GM19099 (cell line): ENCODE data around the gene CTBS.

Experiments
- POLR2A ChIP-seq: IDR thresholded peaks from 3 replicates; pipeline ENCODE4 v1.6.1; 2011; ENCODE audit warnings: low read depth; ENCODE audit not compliant: insufficient read length; ENCODE audit errors: extremely low read depth

Gene CTBS

GRCh38 chr1:84598846-84599741 lies 24.9 kb upstream of the CTBS start:
- TF ChIP-seq POLR2A = no peak

GRCh38 chr1:84598418-84598817 lies 24.2 kb upstream of the CTBS start:
- TF ChIP-seq POLR2A = no peak

GRCh38 chr1:84597011-84597410 lies 22.8 kb upstream of the CTBS start:
- no peak for TF ChIP-seq POLR2A

GRCh38 chr1:84587099-84587498 lies 12.9 kb upstream of the CTBS start:
- TF ChIP-seq POLR2A = no peak

GRCh38 chr1:84585803-84586202 lies 11.6 kb upstream of the CTBS start:
- TF ChIP-seq POLR2A = no peak

- TF ChIP-seq POLR2A = no peak
Observed at GRCh38 chr1:84584126-84584525, 9.9 kb upstream of the CTBS start.

- no peak for TF ChIP-seq POLR2A
Observed at GRCh38 chr1:84583648-84584047, 9.4 kb upstream of the CTBS start.

GRCh38 chr1:84582802-84583587 lies 8.8 kb upstream of the CTBS start:
- no peak for TF ChIP-seq POLR2A

- TF ChIP-seq POLR2A = no peak
Observed at GRCh38 chr1:84581648-84582047, 7.4 kb upstream of the CTBS start.

GRCh38 chr1:84574936-84575335 lies 696 bp upstream of the CTBS start:
- TF ChIP-seq POLR2A = no peak

- no peak for TF ChIP-seq POLR2A
Observed at GRCh38 chr1:84573481-84573966, 716 bp downstream of the CTBS start.

GRCh38 chr1:84571150-84571535 lies 3.1 kb downstream of the CTBS start:
- no peak for TF ChIP-seq POLR2A

- TF ChIP-seq POLR2A = no peak
Observed at GRCh38 chr1:84570436-84571149, 3.6 kb downstream of the CTBS start.

GRCh38 chr1:84569216-84569615 lies 5.0 kb downstream of the CTBS start:
- no peak for TF ChIP-seq POLR2A

- no peak for TF ChIP-seq POLR2A
Observed at GRCh38 chr1:84550826-84551225, 23.4 kb downstream of the CTBS start.
